NCI-H510A treated with DMSO at 0.1 percent for 48 hours (cell line): ENCODE data around the gene NEU1.
"Not testable (repeated sequence)": the region's sequence is repeated elsewhere in the genome, so short reads cannot be mapped to it uniquely, and the experiment has no call there.

Experiments
- DNase-seq: peaks from one replicate; lab custom pipeline; 2025; lab: John Stamatoyannopoulos, UW

Gene NEU1

DNA sequence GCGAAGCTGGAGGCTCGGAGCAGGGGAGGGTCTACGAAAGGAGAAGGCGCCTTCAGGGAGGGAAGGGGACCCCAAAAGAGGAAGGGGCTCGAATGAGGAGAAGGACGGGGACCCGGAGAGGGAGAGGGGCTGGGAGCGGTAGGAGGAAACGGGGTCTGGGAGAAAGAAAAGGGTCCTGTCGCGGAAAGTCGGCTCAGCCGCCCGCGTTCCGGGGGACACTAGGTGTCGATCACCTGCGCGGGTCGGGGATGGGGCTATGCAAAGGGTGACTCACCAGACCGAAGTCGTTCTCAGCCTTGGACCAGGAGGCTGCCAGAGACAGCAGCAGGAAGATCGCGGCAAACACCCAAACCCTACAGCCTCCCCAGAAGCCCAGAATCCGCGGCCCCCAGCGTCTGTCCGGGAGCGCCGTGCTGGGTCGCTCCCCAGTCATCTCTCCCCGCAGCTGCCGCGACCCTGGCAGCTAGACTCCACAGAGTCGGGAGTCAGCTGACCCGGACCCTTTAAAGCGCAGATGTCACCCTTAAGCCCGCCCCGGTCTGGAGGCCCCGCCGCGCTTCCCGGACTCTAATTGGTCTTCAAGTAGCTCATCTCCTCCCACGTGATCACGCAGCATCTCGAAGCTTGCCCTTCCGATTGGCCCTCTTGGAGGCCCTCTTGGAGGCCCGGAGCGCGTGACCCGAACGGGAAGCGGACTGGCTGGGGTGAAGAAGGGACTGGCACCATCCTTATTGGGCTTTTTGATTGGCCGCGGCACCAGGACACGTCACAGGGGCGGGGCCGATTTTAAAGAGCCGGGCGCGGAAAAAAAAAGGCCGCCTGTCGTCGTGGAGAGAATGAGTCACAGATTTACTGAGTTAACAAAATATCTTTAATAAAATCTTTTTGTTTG is at the start of gene NEU1:
Gene NEU1, minus strand, starts transcription at position 478 of the 892 bp plus-strand sequence. Its CDS starts 45 bp downstream, at position 433.
- DNase-seq = peak; percentile 99

- DNase-seq = no peak
Measured at GRCh38 chr6:31911826-31912585, 49.4 kb upstream of the NEU1 start.

DNA sequence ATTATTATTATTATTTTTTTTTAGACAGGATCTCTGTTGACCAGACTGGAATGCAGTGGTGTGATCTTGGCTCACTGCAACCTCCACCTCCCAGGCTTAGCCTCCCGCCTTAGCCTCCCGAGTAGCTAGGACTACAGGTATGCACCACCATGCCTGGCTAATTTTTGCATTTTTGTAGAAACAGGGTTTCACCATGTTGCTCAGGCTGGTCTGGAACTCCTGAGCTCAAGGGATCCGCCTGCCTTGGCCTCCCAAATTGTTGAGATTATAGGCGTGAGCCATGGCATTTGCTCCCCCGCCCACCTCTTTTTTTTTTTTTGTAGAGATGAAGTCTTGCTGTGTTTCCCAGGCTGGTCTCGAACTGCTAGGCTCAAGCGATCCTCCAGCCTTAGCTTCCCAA is 46.7 kb upstream of the NEU1 start:
- DNase-seq = not testable (repeated sequence)

GRCh38 chr6:31908791-31909190 is 46.2 kb upstream of the NEU1 start:
- DNase-seq = no peak

DNA sequence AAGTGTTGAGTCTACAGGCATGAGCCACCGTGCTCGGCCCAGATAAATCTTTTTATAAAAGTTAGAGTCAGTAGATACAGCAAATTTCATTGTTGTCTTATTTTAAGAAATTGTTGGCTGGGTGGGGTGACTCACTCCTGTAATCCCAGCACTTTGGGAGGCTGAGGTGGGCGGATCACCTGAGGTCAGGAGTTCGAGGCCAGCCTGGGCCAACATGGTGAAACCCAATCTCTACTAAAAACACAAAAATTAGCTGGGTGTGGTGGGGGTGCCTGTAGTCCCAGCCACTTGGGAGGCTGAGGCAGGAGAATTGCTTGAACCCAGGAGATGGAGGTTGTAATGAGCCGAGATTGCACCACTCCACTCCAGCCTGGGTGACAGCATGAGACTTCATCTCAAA is 45.6 kb upstream of the NEU1 start:
- DNase-seq = not testable (repeated sequence)

GRCh38 chr6:31907158-31907813 is 44.7 kb upstream of the NEU1 start:
- no peak for DNase-seq

GRCh38 chr6:31906727-31907126 is 44.1 kb upstream of the NEU1 start:
- DNase-seq = not testable (repeated sequence)

DNA sequence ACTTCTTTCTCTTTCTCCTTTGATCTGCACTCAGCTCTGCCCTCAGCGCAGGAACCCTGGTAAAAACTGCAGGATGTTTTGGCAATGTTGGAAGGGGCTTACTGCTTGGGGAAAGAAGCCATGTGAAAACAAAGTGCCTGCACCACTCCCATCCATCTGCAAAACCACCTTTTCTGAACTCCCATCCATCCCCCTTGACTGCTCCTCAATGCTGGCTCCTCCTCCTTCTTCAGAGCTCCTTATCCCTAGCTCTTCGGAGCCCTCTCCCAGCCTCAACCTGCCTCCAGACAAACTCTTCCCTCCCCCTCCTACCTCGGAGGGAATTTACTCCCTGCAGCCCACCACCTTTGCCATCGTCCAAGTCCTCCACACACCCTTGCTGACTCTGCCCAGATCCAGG is 43.5 kb upstream of the NEU1 start:
- no peak for DNase-seq

- DNase-seq = no peak
Measured at GRCh38 chr6:31905041-31905440, 42.4 kb upstream of the NEU1 start.

GRCh38 chr6:31903957-31904356 is 41.3 kb upstream of the NEU1 start:
- no peak for DNase-seq

DNA sequence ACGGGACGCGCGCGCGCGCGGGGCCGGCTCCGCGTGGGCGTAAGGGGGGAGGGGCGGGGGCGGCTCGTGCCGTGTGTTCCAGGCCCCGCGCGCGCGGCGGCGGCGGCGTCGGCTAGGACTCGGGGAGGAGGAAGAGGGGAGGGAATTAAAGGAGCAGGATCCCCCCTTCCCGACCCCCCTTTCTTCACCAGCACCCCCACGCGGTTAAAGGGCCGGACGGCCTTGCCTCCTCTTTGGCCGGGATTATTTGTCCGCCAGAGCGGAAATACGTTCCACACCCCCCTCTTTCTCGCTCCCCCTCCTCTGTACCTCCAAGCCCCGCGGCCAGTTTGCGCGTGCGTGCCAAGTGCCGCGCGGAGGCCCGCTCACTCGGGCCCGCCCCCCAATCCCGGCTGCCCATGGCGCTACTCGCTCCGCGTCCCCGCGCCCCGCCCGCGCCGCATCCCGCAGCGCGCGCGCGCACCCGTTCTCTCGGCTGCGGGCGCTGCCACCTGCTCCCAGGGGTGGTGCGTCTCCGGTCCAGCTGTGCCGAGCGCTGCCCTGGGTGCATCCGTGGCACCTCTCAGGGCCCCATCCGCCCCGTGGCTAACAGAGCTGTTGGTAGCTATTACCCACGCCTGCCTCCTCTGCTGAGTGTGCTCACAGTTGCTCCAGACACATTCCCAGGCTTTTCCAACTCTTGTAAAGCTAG is 39.5 kb upstream of the NEU1 start, which contains the start of gene ZBTB12:
Gene ZBTB12, minus strand, starts transcription at position 134 of the 691 bp plus-strand sequence. CDS start 781 bp downstream, outside the sequence.
- peak; percentile 96 for DNase-seq

GRCh38 chr6:31901415-31901952 is 38.9 kb upstream of the NEU1 start:
- DNase-seq = peak; percentile 35

DNA sequence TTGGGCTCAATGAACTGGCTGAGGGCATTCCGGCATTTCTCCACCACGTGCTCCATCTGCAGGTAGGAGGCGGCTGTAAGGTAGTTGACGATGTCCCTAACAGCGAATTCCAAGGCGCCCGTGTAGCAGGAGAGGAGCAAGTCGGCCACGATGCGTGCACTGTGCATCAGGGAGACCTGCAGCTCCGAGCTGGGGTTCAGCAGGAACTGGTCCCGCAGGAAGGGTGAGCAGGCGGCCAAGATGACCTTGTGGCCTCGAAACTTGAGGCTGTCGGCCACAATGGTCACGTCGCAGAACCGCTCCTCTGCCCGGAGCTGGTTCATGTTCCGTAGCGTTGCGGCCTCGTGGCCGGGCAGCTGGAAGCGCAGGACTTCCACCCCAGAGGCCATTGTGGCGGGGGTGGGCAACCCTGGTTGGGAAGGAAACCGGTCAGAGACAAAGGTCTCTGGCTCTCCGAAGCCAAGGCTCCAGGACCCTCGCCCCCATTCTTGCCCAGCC is 38.3 kb upstream of the NEU1 start:
- DNase-seq = no peak

GRCh38 chr6:31899882-31900722 is 37.5 kb upstream of the NEU1 start:
- no peak for DNase-seq

DNA sequence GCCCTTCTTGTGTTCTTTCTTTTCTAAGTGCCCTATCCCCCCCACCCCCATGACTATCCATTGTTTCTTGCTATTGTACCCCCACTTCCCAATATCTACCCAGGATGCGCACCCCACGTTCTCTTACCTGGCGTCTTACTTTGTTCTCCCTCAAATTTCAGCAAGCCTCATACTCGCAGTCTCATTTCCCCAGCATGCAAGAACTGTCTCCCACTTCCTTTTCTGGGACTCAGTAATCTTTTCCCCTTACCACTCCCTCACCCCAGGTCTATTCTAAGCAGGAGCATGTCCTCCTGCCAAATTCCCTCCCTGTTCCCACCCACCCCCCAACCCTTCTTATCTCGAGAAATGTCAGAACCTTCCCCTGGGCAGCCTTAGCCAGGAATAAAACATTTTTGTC is 36.6 kb upstream of the NEU1 start:
- no peak for DNase-seq

DNA sequence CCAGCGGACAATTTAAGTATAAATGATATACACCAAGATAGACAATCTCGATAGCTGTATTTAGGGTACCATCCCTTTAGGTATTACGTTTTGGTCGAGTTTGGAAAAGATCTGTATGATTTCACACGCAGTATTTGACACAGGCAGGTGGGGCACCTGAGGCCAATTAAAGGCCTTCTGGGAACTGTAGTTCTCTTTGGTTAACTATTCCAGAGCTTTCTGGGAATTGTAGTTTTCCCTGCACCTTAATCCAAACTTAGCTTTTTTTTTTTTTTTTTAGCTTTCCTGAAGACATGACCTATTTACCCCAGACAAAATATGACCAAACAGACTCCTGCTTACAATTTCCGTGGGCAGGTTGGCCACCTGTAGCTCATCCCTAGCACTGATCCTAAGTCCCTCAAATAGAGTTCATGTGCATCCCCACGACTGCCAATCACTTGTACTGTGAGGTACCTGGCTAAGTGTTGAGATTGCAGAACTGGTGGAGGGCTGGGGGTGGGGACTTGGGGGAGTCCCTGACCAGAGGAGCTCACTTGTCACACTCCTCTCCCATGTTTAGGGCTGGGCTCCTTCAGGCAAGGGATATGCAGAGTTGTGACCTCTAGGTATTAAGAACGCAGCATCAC is 35.9 kb upstream of the NEU1 start:
- peak; percentile 84 for DNase-seq

DNA sequence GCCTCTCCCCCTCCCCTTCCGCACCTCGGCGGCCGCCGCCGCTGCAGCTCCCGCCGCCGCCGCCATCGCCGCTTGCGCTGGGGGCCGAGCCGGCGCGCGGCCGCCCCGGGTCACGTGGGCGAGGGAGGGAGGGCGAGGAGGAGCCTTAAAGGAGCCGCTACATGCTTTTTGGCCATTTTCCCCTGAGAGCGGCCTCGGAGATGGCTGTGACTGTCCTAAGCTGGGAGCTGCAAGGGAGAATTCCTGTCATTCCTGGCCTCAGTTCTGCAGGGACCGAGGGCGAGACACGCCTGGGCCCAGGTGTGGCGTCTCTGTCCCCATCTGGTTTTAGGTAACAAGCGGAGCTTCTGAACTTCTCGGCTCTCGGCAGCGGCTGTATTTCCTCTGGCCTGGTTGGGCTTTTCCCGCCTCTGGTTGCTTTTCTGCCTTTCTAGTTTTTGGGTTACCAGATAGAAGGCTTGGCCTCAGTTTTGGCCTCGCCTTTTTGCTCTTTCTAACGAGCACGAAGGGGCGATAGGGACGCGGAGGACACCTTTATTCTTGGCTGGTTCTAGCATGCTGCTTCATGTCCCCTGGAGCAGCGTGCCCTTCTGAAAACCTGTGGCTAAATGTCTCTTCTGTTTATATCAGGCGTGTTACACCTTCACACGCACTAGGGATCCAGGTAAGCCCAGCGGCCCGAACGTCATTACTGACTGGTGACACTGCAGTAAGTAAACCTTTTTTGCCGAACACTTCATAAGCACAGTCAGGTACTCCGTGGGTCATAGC is 35.2 kb upstream of the NEU1 start, which contains the start of gene EHMT2:
Gene EHMT2, minus strand, starts transcription at position 87 of the 771 bp plus-strand sequence. Its CDS starts 21 bp downstream, at position 66.
- peak; percentile 85 for DNase-seq

DNA sequence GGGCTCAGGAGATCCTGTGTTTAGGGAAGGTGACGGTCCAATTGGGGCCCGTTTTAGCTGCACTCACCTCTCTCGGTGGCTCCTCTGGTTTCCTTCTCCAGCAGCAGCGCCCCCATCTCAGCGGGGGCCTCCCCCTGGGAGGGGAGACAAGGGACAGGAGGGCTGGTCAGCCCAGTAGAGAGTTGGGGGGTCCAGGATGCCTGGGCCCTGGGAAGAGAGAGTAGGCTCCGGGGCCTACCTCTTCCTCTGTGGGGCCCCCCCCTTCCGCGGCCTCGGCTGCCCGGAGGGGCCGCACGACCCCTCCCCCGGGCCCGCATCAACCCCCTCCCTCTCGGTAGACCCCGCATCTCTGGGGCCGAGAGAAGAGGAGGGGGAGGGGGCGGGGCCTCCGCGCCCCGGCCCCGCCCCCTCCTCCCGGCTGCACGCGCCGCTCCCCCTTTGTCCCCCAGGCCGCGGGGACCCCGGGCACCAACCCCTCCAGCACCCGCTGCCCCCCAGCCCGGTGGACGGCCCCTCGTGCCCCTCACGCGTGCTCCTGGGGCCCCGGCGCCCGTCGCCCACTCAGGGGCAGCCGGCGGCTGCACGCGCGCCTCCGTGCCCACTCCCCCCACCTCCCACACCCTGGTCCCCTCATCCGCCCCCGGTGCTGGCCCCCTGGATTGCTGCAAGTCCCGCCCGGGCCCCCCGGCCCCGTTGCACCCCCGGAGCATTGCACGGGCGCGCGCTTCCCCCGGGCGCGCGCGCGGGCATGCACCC is 34.4 kb upstream of the NEU1 start:
- DNase-seq = no peak
